Measurements from ENCODE around the gene FRRS1L. TPM values are rescaled to one million over a fixed set of nuclear protein-coding genes. Genes with fewer than 3 reads are reported as not detected.
"Not testable (repeated sequence)": the region's sequence is repeated elsewhere in the genome, so short reads cannot be mapped to it uniquely, and the experiment has no call there.

Gene FRRS1L
- total RNA-seq, 8 experiments from 2014 or later = 0.31 to 20.0 (median 15.7) TPM

DNA sequence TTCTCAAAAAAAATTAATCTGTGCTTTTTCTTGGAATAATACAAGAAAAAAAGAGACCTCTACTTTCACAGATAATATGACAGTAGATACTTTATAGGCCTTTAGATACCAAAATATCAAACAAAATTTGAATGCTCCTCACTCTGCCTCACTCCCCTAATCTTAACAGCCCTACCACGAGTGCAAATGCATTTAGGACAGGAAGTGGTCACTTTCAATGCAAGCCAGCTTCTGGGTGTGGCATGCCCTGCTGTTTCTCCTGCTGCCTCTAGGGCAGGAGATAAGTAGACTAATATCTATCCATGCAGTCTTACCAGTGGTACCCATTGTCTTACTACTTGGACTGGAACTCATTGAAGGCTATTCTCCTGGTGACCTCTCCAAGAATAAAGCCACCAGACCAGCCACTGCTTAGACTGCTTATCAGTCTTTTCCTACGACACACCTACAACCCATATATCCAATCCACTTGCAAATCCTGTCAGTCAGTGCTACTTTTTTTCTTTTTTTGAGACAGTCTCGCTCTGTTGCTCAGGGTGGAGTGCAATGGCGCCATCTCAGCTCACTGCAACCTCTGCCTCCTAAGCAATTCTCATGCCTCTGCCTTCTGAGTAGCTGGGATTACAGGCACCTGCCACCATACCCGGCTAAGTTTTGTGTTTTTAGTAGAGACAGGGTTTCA, 23.0 kb downstream of the FRRS1L start:
- 0 to 100% (median 74%) methylated on average over 1 to 5 of the region's 5 CpGs; no CpG with 5 or more reads in 2 of the 10 experiments for WGBS, 10 experiments
- Histone ChIP-seq H3K27ac (no peak overlapping the region), H3K4me3 (no peak overlapping the region), H3K4me1 (replicated peaks in 1 of 2) (no peaks in the 10 kb centered on the region)
- in situ Hi-C loops (cut with MboI; ENCODE audit: low pct_unique_long_range_greater_than_20kb in 2 of 9, low sequenced_read_pairs in 9 of 9, unreplicated experiment in 9 of 9) = no loop called here
- peak in 3 of 8 experiments; percentile 81 to 97 (median 96) for ATAC-seq (replicated peaks in 6 of 8)

GRCh38 chr9:109141375-109141774, 25.7 kb downstream of the FRRS1L start:
- Histone ChIP-seq H3K27ac (no peak overlapping the region), H3K4me1 (replicated peaks in 1 of 2) (no peaks in the 10 kb centered on the region), H3K4me3 (no peak overlapping the region)
- in situ Hi-C loops (cut with MboI; ENCODE audit: low pct_unique_long_range_greater_than_20kb in 2 of 9, low sequenced_read_pairs in 9 of 9, unreplicated experiment in 9 of 9) = no loop called here
- no peak for ATAC-seq (replicated peaks in 6 of 8)
- 59 to 100% (median 97%) methylated on average over 2 to 5 of the region's 5 CpGs; no CpG with 5 or more reads in 3 of the 10 experiments for WGBS, 10 experiments

DNA sequence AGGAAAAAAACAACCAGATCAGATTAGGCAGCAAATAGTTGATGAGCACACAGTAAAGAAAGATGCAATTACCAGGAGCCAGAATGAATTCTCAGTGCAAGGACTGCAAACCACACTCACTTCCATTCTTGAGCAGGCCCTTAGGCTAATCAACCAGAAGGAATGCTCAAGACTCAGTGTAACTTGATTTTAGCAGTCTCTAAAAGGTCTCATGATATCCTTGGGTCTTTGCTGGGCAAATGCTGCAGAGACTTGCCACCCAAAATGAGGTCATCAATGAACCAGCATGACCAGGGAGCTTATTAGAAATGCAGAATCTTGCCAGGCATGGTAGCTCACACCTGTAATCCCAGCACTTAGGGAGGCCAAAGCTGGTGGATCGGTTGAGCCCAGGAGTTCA, 27.2 kb downstream of the FRRS1L start:
- no peaks in the 10 kb centered on the region for H3K4me1 ChIP-seq (replicated peaks in 1 of 2)
- no peak overlapping the region for H3K27ac ChIP-seq
- 80 to 100% (median 87%) methylated on average over 1 of the region's 1 CpG; no CpG with 5 or more reads in 6 of the 10 experiments for WGBS, 10 experiments
- ATAC-seq (replicated peaks in 6 of 8) = no peak
- no peak overlapping the region for H3K4me3 ChIP-seq
- in situ Hi-C loops (cut with MboI; ENCODE audit: low pct_unique_long_range_greater_than_20kb in 2 of 9, low sequenced_read_pairs in 9 of 9, unreplicated experiment in 9 of 9) = no loop called here

DNA sequence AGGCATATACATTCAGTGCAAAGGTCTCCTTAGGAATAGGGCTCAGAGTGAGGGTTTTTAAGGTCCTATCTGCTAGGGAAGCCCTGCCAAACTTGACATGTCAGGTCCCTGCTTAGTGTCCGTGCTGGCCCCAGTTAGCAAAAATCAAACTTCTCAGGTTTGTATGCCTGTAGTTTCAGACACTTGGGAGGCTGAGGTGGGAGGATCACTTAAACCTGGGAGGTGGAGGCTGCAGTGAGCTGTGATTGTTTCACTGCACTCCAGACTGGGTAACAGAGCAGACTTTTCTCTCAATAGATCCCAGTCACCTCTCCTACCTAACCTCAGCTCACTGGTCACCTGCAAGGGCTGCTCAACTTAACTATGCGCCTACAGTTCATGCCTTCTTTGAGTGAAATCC, 28.6 kb downstream of the FRRS1L start:
- 0 to 100% (median 76%) methylated on average over 1 to 2 of the region's 2 CpGs; no CpG with 5 or more reads in 4 of the 10 experiments for WGBS, 10 experiments
- no peak overlapping the region for H3K4me3 ChIP-seq
- H3K27ac ChIP-seq = no peak overlapping the region
- ATAC-seq (replicated peaks in 6 of 8) = no peak
- in situ Hi-C loops (cut with MboI; ENCODE audit: low pct_unique_long_range_greater_than_20kb in 2 of 9, low sequenced_read_pairs in 9 of 9, unreplicated experiment in 9 of 9) = no loop called here
- H3K4me1 ChIP-seq (replicated peaks in 1 of 2) = no peaks in the 10 kb centered on the region

DNA sequence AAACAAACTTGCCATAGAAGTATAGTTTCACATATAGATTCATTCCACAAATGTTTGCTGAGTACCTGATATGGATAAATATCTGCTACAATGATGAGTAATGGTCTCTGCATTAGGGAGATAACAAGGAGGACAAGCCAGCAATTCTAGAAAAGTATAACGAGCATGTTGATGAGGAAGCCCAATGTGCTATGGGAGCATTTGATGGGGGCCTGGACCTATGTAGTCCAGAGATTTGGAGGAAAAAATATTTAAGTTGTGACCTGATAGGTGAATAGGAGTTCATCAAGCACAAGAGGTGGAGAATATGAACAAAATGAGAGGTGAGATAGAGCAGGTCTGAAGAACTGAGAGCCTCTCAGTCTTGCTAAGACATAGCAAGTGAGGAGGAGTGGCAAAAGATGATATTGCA, 32.9 kb downstream of the FRRS1L start:
- WGBS, 10 experiments = 70 to 100% (median 95%) methylated on average over 1 of the region's 1 CpG; no CpG with 5 or more reads in 2 of the 10 experiments
- ATAC-seq (replicated peaks in 6 of 8) = no peak
- in situ Hi-C loops (cut with MboI; ENCODE audit: low pct_unique_long_range_greater_than_20kb in 2 of 9, low sequenced_read_pairs in 9 of 9, unreplicated experiment in 9 of 9) = no loop called here

GRCh38 chr9:109133533-109133932, 33.5 kb downstream of the FRRS1L start:
- H3K27ac ChIP-seq = no peak overlapping the region
- no peak overlapping the region for H3K4me3 ChIP-seq
- no peaks in the 10 kb centered on the region for H3K4me1 ChIP-seq (replicated peaks in 1 of 2)
- 67 to 100% (median 79%) methylated on average over 1 to 2 of the region's 2 CpGs; no CpG with 5 or more reads in 1 of the 10 experiments for WGBS, 10 experiments
- ATAC-seq (replicated peaks in 6 of 8) = no peak
- in situ Hi-C loops (cut with MboI; ENCODE audit: low pct_unique_long_range_greater_than_20kb in 2 of 9, low sequenced_read_pairs in 9 of 9, unreplicated experiment in 9 of 9) = no loop called here

More for the DNA sequence above, 32.9 kb downstream of the FRRS1L start:
- H3K27ac ChIP-seq = no peak overlapping the region
- H3K4me1 ChIP-seq (replicated peaks in 1 of 2) = no peaks in the 10 kb centered on the region
- no peak overlapping the region for H3K4me3 ChIP-seq

DNA sequence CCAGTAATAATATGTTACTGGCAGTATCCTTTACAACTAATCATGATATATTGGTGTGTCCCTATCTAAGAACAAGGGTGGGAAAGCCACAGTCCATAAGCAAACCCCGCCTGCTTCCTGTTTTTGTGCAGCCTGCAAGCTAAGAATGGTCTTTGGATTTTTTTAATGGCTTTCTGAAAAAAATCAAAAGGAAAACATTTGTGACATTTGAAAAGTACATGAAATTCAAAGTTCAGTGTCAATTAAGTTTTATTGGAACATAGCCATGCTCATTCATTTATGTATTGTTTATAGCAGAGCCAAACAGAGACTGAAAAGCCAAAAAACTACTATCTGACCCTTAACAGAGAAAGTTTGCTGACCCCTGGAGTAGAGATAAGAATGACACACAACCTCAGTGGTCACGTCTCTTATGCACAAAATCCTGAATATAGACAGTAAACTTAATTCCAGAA, 34.5 kb downstream of the FRRS1L start:
- 39 to 100% (median 80%) methylated on average over 1 to 2 of the region's 2 CpGs; no CpG with 5 or more reads in 2 of the 10 experiments for WGBS, 10 experiments
- in situ Hi-C loops (cut with MboI; ENCODE audit: low pct_unique_long_range_greater_than_20kb in 2 of 9, low sequenced_read_pairs in 9 of 9, unreplicated experiment in 9 of 9) = no loop called here
- no peak for ATAC-seq (replicated peaks in 6 of 8)
- Histone ChIP-seq H3K4me1 (replicated peaks in 1 of 2) (no peaks in the 10 kb centered on the region), H3K27ac (no peak overlapping the region), H3K4me3 (no peak overlapping the region)

DNA sequence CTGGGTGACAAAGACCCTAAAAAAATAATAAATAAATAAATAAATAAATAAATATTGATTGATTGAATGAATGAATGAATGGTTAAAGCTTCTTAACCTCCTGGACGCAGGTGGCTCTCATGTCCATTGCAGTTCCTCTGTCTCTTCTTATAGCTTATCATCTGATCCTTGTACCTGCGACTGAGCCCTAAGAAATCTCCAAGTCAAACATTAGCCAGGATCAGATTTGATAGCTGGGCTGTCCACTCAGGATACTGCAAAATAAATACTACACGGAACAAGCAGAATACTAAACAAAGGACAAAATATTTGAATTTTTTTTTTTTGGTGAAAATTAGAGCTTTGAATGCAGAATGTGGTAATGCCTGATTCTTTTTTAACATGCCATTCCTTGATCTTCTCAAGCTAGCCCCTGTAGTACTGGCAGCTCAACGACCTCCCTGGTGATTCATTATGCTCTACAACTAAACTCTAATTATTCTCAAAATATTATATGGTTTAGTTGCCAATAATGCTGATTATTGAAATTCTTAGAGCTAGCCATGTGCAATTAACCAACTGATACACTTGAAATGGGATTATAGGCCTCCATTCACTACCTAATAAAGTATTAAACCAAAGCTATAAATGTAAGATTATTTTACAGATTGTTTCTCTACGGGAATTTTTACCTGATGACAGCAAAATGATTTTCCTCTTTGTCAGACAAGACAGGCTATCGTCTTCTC, 37.4 kb downstream of the FRRS1L start:
- WGBS, 10 experiments = 48 to 90% (median 73%) methylated on average over 2 to 6 of the region's 6 CpGs
- Histone ChIP-seq H3K27ac (no peak overlapping the region), H3K4me1 (replicated peaks in 1 of 2) (no peaks in the 10 kb centered on the region), H3K4me3 (no peak overlapping the region)
- ATAC-seq (replicated peaks in 6 of 8) = no peak
- in situ Hi-C loops (cut with MboI; ENCODE audit: low pct_unique_long_range_greater_than_20kb in 2 of 9, low sequenced_read_pairs in 9 of 9, unreplicated experiment in 9 of 9) = no loop called here

DNA sequence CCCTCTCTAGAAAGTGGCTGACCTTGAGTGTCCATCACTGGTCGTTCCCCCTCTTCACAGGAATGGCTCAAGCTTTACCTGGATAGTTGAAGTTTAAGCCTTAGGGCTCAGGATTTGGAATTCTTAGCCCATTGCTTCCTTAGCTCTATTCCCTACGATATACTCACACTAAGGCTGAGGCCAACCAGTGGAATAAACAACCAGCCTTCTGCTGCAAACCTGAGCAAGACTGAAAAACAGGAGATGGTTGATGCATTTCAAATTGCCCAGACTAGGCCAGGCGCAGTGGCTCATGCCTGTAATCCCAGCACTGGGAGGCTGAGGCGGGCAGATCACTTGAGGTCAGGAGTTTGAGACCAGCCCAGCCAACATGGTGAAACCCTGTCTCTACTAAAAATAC, 40.4 kb downstream of the FRRS1L start:
- WGBS, 10 experiments = 65 to 100% (median 84%) methylated on average over 1 to 4 of the region's 4 CpGs; no CpG with 5 or more reads in 4 of the 10 experiments
- ATAC-seq (replicated peaks in 6 of 8); in situ Hi-C loops (cut with MboI; ENCODE audit: low pct_unique_long_range_greater_than_20kb in 2 of 9, low sequenced_read_pairs in 9 of 9, unreplicated experiment in 9 of 9): not testable (repeated sequence)

GRCh38 chr9:109124121-109124520, 42.9 kb downstream of the FRRS1L start:
- Histone ChIP-seq H3K27ac (no peak overlapping the region), H3K4me1 (replicated peaks in 1 of 2) (no peaks in the 10 kb centered on the region), H3K4me3 (no peak overlapping the region)
- ATAC-seq (replicated peaks in 6 of 8) = no peak
- in situ Hi-C loops (cut with MboI; ENCODE audit: low pct_unique_long_range_greater_than_20kb in 2 of 9, low sequenced_read_pairs in 9 of 9, unreplicated experiment in 9 of 9) = no loop called here
- WGBS, 10 experiments = 0 to 100% (median 75%) methylated on average over 1 to 2 of the region's 2 CpGs; no CpG with 5 or more reads in 1 of the 10 experiments

More for the DNA sequence above, 40.4 kb downstream of the FRRS1L start:
- H3K4me3 ChIP-seq; H3K27ac ChIP-seq; H3K4me1 ChIP-seq (replicated peaks in 1 of 2): not testable (repeated sequence)

GRCh38 chr9:109122726-109123621, 44.1 kb downstream of the FRRS1L start:
- Histone ChIP-seq H3K4me1 (replicated peaks in 1 of 2) (peaks cover 6% of the 10 kb centered on the region in 2 donors), H3K27ac (no peak overlapping the region), H3K4me3 (no peak overlapping the region)
- 75 to 100% (median 86%) methylated on average over 2 to 11 of the region's 12 CpGs for WGBS, 10 experiments
- in situ Hi-C loops (cut with MboI; ENCODE audit: low pct_unique_long_range_greater_than_20kb in 2 of 9, low sequenced_read_pairs in 9 of 9, unreplicated experiment in 9 of 9) = no loop called here
- ATAC-seq (replicated peaks in 6 of 8) = no peak

DNA sequence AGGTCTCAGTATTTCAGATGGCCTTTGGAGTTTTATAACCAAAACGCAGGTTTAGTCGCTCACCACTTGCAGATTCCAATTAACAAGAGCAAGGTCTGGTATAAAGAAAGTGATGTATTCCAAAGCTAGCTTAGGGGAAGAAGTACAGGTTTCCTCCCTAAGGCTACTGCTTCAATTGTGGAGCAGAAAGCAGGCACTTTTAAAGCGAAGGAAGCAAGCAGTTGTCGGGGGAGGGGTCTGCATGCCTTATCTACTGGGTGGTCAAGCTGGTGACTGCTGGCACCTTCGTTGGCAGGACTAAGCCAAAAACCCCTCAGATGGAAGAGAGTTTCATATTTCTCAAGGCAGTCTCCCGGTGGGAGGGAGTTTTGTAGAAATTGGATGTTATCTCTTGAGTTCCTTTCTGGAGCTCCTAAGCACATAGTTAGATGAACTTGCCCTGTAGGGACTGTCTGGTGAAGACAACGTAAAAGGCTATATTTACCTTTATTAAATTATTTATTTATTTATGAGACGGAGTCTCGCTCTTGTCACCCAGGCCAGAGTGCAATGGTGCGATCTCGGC, 45.7 kb downstream of the FRRS1L start:
- in situ Hi-C loops (cut with MboI; ENCODE audit: low pct_unique_long_range_greater_than_20kb in 2 of 9, low sequenced_read_pairs in 9 of 9, unreplicated experiment in 9 of 9) = no loop called here
- WGBS, 10 experiments = 73 to 96% (median 88%) methylated on average over 3 to 8 of the region's 11 CpGs; no CpG with 5 or more reads in 1 of the 10 experiments
- no peak for ATAC-seq (replicated peaks in 6 of 8)
- Histone ChIP-seq H3K4me1 (replicated peaks in 1 of 2) (peaks cover 9 to 13% of the 10 kb centered on the region in 2 donors), H3K27ac (no peak overlapping the region), H3K4me3 (no peak overlapping the region)
